Liver (tissue), 9 donors: ENCODE results near the gene AIPL1. TPM values are rescaled to one million over a fixed set of nuclear protein-coding genes. Genes with fewer than 3 reads are reported as not detected.

ENCODE experiments used
- DNase-seq: peaks from one replicate; pipeline ENCODE4 v3.0.0-alpha.2; 2017; ENCODE audit warnings: low spot score
- H3K27ac ChIP-seq, 2 donors: one replicate each; pipeline ENCODE4 v1.7.0; 2013; ENCODE audit warnings: inconsistent platforms in 2 of 2, low read length in 2 of 2, control low read depth in 1 of 2, low read depth in 1 of 2, mild to moderate bottlenecking in 1 of 2
- H3K27me3 ChIP-seq, 4 donors: one replicate each; pipeline versions ENCODE4 v1.6.1 to v1.7.0; 2013; ENCODE audit warnings: low read length in 3 of 4, inconsistent platforms in 1 of 4, mild to moderate bottlenecking in 1 of 4, moderate library complexity in 1 of 4; ENCODE audit not compliant: control insufficient read depth in 4 of 4, insufficient read depth in 4 of 4
- H3K36me3 ChIP-seq, 4 donors: one replicate each; pipeline versions ENCODE4 v1.6.1 to v1.7.0; 2013; ENCODE audit warnings: low read length in 3 of 4, mild to moderate bottlenecking in 3 of 4, low read depth in 1 of 4, moderate library complexity in 1 of 4; ENCODE audit not compliant: control insufficient read depth in 4 of 4, insufficient read depth in 3 of 4
- H3K4me1 ChIP-seq, 4 donors: one replicate each; pipeline versions ENCODE4 v1.6.1 to v1.7.0; 2013; ENCODE audit warnings: low read length in 3 of 4, mild to moderate bottlenecking in 3 of 4, moderate library complexity in 1 of 4; ENCODE audit not compliant: control insufficient read depth in 4 of 4, insufficient read depth in 4 of 4
- H3K4me3 ChIP-seq, 3 donors: one replicate each; pipeline versions ENCODE4 v1.6.1 to v1.7.0; 2013; ENCODE audit warnings: low read length in 3 of 3, control low read depth in 1 of 3, low read depth in 1 of 3, mild to moderate bottlenecking in 1 of 3
- H3K9ac ChIP-seq, 2 donors: one replicate each; pipeline ENCODE4 v1.7.0; 2013; ENCODE audit warnings: low read length in 2 of 2, mild to moderate bottlenecking in 2 of 2, moderate library complexity in 2 of 2, control low read depth in 1 of 2, low read depth in 1 of 2
- H3K9me3 ChIP-seq, 4 donors: one replicate each; pipeline versions ENCODE4 v1.6.1 to v1.7.0; 2013; ENCODE audit warnings: low read length in 3 of 4; ENCODE audit not compliant: control insufficient read depth in 4 of 4
- CTCF ChIP-seq: fragments of 150-350 bp; IDR thresholded peaks from 2 replicates; pipeline ENCODE4 v1.5.1; 2017; ENCODE audit warnings: improper control_type of control experiment, low read depth, low read length; ENCODE audit not compliant: missing input control
- EGR1 ChIP-seq, 2 donors: IDR thresholded peaks; 2 replicates each; pipeline ENCODE4 v1.6.1; 2016 to 2018; ENCODE audit warnings: antibody characterized with exemption in 2 of 2, low read depth in 2 of 2
- FOXA1 ChIP-seq: IDR thresholded peaks from 2 replicates; pipeline ENCODE4 v1.6.1; 2016; ENCODE audit warnings: antibody characterized with exemption
- GABPA ChIP-seq, 2 donors: IDR thresholded peaks in 1 of 2; conservative IDR thresholded peaks in 1 of 2; 2 replicates each; pipeline ENCODE4 v1.6.1; 2016; ENCODE audit warnings: antibody characterized with exemption in 2 of 2, mild to moderate bottlenecking in 1 of 2, moderate library complexity in 1 of 2
- HNF4A ChIP-seq, 2 donors: conservative IDR thresholded peaks; 2 replicates each; pipeline ENCODE4 v1.6.1; 2016; ENCODE audit warnings: antibody characterized with exemption in 2 of 2, mild to moderate bottlenecking in 2 of 2
- HNF4G ChIP-seq: IDR thresholded peaks from 2 replicates; pipeline ENCODE4 v1.6.1; 2016; ENCODE audit warnings: antibody characterized with exemption
- MAX ChIP-seq: IDR thresholded peaks from 2 replicates; pipeline ENCODE4 v1.6.1; 2016; ENCODE audit warnings: antibody characterized with exemption
- NR2F2 ChIP-seq: IDR thresholded peaks from 2 replicates; pipeline ENCODE4 v1.6.1; 2016; ENCODE audit warnings: antibody characterized with exemption
- RAD21 ChIP-seq, 2 donors: IDR thresholded peaks; 2 replicates each; pipeline ENCODE4 v1.6.1; 2016; ENCODE audit warnings: antibody characterized with exemption in 2 of 2, mild to moderate bottlenecking in 2 of 2
- RXRA ChIP-seq, 2 donors: IDR thresholded peaks; 2 replicates each; pipeline ENCODE4 v1.6.1; 2017 to 2018; ENCODE audit warnings: antibody characterized with exemption in 2 of 2, mild to moderate bottlenecking in 1 of 2
- SP1 ChIP-seq: IDR thresholded peaks from 2 replicates; pipeline ENCODE4 v1.6.1; 2018; ENCODE audit warnings: antibody characterized with exemption, mild to moderate bottlenecking
- TAF1 ChIP-seq: conservative IDR thresholded peaks from 2 replicates; pipeline ENCODE4 v1.6.1; 2016; ENCODE audit warnings: antibody characterized with exemption, mild to moderate bottlenecking
- YY1 ChIP-seq: IDR thresholded peaks from 2 replicates; pipeline ENCODE4 v1.6.1; 2016; ENCODE audit warnings: antibody characterized with exemption, mild to moderate bottlenecking
- ZBTB33 ChIP-seq: IDR thresholded peaks from 2 replicates; pipeline ENCODE4 v1.6.1; 2016; ENCODE audit warnings: antibody characterized with exemption
- WGBS: extraction: QIAGEN DNeasy Blood & Tissue Kit; methylation state at CpG from one replicate; pipeline ENCODE4 v1.1.7; 2013; 5-methylcytosine and 5-hydroxymethylcytosine counted together
- polyA plus RNA-seq, 2 donors: library from polyadenylated mRNA; stranded (reverse) in 1 of 2; unstranded in 1 of 2; fragments of 200-250 nt in 1 of 2; fragments of >200 nt in 1 of 2; fragmentation: Nextera tagmentation in 1 of 2; extraction: Ambion mirVana in 1 of 2; gene quantifications; one replicate each; pipeline versions ENCODE4 v1.2.1 to v1.2.3, GENCODE V29; 2013 to 2015
- total RNA-seq, 2 donors: library from RNA; depleted of rRNA; stranded (reverse); fragments of >200 nt; gene quantifications; one replicate each; pipeline ENCODE4 v1.2.3, GENCODE V29; 2014
- donor health status: healthy.
- donor health status: healthy.
- donor health status: healthy.
- donor health status: healthy.
- donor health status: healthy.

The AIPL1 gene
- total and polyA plus RNA-seq, 4 donors: not detected

- no peak overlapping the region for H3K9ac ChIP-seq
- TF ChIP-seq RXRA (IDR thresholded peaks at IDR 0.05) (no peak), NR2F2 (no peak), HNF4G (no peak), CTCF (no peak), RAD21 (IDR thresholded peaks at IDR 0.05) (no peak), FOXA1 (no peak), YY1 (no peak), ZBTB33 (no peak), MAX (no peak), HNF4A (conservative IDR thresholded peaks at IDR 0.05) (no peak), EGR1 (IDR thresholded peaks at IDR 0.05; ENCODE audit: low read depth in 2 of 2) (no peak), TAF1 (no peak), SP1 (no peak), GABPA (IDR thresholded peaks at IDR 0.05 in 1 of 2, conservative IDR thresholded peaks at IDR 0.05 in 1 of 2) (no peak)
- no peaks in the 10 kb centered on the region for H3K36me3 ChIP-seq
- no peaks in the 10 kb centered on the region for H3K4me1 ChIP-seq
- WGBS: 23% methylated on average over 2 of the region's 2 CpGs
- peaks cover 0 to 5% (median 3%) of the 10 kb centered on the region in 4 donors for H3K9me3 ChIP-seq
- peaks cover 0 to 8% (median 4%) of the 10 kb centered on the region in 4 donors for H3K27me3 ChIP-seq
- no peak overlapping the region for H3K4me3 ChIP-seq
- DNase-seq: no peak
- H3K27ac ChIP-seq: no peak overlapping the region
These were observed 60.6 kb downstream of the AIPL1 start for GRCh38 chr17:6374271-6374691.

Other genes starting within 250 kb of the AIPL1 start
- 1 to 10 TPM in 1 of 2 donors, not detected in 1; 5.2 TPM for gene PIMREG, start 9.3 kb upstream of the AIPL1 start, total RNA-seq
- gene PIMREG, start 9.3 kb upstream of the AIPL1 start, polyA plus RNA-seq: under 1 TPM; 0.10 to 0.75 TPM
- gene PITPNM3, start 121.4 kb upstream of the AIPL1 start, total RNA-seq: 1 to 10 TPM; 1.9 to 5.0 TPM
- 1 to 10 TPM; 1.5 to 1.8 TPM for gene PITPNM3, start 121.4 kb upstream of the AIPL1 start, polyA plus RNA-seq
- gene KIAA0753, start 205.6 kb upstream of the AIPL1 start, total RNA-seq: 1 to 10 TPM; 3.8 to 5.9 TPM
- 1 to 10 TPM; 2.0 to 2.1 TPM for gene KIAA0753, start 205.6 kb upstream of the AIPL1 start, polyA plus RNA-seq
- 10 to 100 TPM; 32.9 to 58.4 TPM for gene TXNDC17, start 205.9 kb upstream of the AIPL1 start, total RNA-seq
- gene TXNDC17, start 205.9 kb upstream of the AIPL1 start, polyA plus RNA-seq: 100 to 1,000 TPM; 141 to 329 TPM
- 10 to 100 TPM in 1 of 2 donors, 1 to 10 TPM in 1; 6.9 to 10.4 TPM for gene MED31, start 216.5 kb upstream of the AIPL1 start, total RNA-seq
- gene MED31, start 216.5 kb upstream of the AIPL1 start, polyA plus RNA-seq: 10 to 100 TPM in 1 of 2 donors, 1 to 10 TPM in 1; 7.0 to 29.8 TPM
- gene C17orf100, start 216.6 kb upstream of the AIPL1 start, total RNA-seq: 1 to 10 TPM in 1 of 2 donors, under 1 TPM in 1; 0.56 to 2.2 TPM
- gene C17orf100, start 216.6 kb upstream of the AIPL1 start, polyA plus RNA-seq: 10 to 100 TPM in 1 of 2 donors, 1 to 10 TPM in 1; 3.3 to 33.2 TPM